Ramos (cell line): ENCODE results near the gene EYS.

Experiments used
- in situ Hi-C: fragments of 300-500 bp; cut with MboI; formaldehyde crosslinking; loops from one replicate; pipeline ENCODE4 v1.14.3; 2022; ENCODE audit warnings: low sequenced_read_pairs; ENCODE audit not compliant: unreplicated experiment

EYS gene

DNA sequence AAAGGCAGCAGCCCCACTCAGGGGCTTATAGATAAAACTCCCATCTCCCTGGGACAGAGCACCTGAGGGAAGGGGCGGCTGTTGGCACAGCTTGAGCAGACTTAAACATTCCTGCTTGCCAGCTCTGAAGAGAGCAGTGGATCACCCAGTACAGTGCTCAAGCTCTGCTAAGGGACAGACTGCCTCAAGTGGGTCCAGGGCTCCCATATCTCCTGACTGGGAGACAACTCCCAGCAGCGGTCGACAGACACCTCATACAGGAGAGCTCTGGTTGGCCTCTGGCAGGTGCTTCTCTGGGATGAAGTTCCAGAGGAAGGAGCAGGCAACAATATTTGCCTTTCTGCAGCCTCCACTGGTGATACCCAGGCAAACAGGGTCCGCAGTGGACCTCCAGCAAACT is 810.1 kb downstream of the EYS start:
- in situ Hi-C loops = no loop called here

DNA sequence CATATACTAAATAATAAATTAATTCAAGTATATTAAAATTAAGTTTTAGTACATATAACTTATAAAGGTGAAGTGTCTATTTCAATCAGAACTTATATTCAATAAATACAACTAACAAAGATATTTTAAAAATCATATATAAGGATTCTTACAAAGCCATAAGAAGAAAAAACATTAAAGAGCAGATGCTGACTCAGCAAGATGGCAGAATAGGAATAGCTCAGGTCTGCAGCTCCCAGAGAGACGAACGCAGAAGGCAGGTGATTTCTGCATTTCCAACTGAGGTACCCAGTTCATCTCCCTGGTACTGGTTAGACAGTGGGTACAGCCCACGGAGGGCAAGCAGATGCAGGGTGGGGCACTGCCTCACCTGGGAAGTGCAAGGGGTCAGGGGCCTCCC is 811.1 kb downstream of the EYS start:
- in situ Hi-C loops = no loop called here

DNA sequence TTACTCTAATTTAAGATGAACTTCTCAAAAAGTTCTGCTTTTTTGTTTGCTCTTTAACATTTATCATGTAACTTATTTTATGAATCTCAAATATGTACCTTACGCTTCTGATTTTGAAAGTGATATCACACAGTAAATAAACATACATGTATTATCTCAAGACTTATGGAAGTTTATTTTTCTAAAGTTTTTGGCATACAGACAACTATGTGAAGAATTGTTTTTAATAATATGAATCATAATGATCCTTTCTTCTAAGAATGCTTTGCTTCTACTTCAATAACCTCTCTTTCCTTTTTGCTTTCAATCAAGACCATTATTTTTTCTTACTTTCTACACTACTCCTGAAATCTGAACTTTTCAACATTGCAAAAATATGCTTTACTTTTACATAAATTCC is 816.4 kb downstream of the EYS start:
- in situ Hi-C loops = no loop called here

- in situ Hi-C loops = no loop called here
Measured at GRCh38 chr6:64889144-64889543, 817.9 kb downstream of the EYS start.

GRCh38 chr6:64874776-64875175 is 832.2 kb downstream of the EYS start:
- in situ Hi-C loops = no loop called here

DNA sequence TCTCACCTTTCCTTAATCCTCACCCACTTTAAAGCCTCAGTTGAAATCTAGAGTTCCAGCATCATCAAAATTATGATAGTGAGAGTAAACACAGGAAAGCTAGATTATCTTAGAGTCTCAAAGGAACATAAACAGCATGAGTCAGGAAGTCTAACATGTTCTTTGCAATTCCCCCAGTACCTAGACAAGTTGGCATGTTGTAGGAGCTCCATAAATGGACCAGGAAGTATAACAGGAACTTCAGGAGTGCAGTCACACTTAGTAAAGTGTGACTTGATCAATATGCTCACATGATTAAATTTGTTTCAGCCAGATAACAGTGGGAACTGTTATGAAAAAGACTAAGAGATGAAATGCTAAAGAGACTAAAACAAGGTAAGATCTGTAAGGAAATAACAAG is 834.4 kb downstream of the EYS start:
- in situ Hi-C loops = no loop called here

GRCh38 chr6:64861039-64861651 is 845.9 kb downstream of the EYS start:
- in situ Hi-C loops = no loop called here

GRCh38 chr6:64860203-64860602 is 846.8 kb downstream of the EYS start:
- in situ Hi-C loops = no loop called here

DNA sequence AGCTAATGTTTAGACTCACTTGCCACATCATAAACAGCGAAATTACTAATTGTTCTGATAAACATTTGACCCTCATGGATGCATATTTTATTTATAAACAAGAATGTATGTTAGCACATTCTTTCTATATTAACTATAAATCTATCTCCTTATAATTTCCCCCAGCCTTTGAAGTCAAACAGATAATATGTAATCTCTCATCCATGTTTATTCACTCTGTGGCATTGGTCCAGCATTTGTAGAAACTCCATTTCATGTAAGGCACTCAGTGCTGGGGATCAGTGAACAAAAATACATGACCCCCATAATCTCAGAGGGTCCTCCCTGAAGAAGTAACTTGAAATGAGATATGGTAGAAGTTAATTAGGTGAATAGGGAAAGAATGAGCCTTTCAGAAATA is 856.9 kb downstream of the EYS start:
- in situ Hi-C loops = no loop called here

DNA sequence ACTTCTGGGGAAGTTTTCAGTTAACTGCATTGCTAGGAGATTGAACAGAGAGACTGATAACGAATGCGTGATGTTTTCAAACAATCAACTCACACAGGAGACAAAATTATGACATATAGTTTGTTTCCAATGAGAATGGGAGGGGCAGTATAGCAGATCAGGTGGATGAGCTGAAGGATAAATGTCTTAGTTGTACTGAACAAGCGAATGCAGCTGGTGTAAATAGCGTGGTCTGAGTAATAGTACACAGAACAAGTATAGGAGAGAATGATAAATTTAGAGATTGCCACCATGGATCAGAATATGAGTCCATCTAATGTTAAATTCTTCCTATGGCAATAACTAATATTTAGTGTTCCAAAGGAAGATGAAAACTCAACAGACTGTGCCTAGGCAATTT is 858.6 kb downstream of the EYS start:
- in situ Hi-C loops = no loop called here

GRCh38 chr6:64847396-64847795 is 859.6 kb downstream of the EYS start:
- in situ Hi-C loops = no loop called here

GRCh38 chr6:64838726-64839125 is 868.3 kb downstream of the EYS start:
- in situ Hi-C loops = no loop called here

DNA sequence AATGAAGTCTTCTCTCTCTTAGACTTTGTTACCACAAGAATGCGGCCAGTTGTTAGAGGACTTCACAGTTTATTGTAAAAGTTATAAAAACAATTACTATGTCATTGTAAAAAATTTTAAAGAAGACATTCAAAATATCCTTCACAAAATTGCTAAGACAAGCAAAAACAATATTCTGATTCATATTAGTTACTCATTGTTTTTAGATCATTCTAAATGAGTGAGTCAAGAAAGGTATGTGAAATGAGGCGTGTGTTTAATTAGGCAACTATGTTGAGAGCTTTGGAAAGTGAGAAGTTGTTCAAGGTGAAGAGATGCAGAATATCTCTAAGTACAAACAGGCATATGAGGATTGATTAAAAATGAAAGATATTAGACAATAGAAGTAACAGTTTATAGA is 875.3 kb downstream of the EYS start:
- in situ Hi-C loops = no loop called here

- in situ Hi-C loops = no loop called here
Measured at GRCh38 chr6:64817525-64817924, 889.5 kb downstream of the EYS start.

DNA sequence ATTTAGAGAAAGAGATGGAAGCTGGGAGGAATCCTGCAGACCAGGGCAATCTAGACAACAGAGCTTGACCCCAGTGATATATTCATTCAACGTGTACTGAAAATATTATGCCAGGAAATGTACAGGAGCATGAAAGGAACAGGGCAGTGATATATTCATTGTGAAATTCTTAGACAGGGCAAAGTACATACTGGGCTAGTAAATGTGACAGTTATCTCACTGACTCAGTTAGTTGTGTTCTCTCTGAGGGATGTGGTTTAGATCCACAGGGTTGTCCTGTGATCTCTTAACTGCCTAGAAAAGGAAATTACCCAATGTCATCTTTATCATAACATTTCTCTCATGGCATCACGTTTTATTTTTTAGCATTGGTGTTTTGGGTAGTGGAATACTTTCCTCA is 891.3 kb downstream of the EYS start:
- in situ Hi-C loops = no loop called here

GRCh38 chr6:64812138-64812537 is 894.9 kb downstream of the EYS start:
- in situ Hi-C loops = no loop called here

- in situ Hi-C loops = no loop called here
Measured at GRCh38 chr6:64811119-64811518, 895.9 kb downstream of the EYS start.

DNA sequence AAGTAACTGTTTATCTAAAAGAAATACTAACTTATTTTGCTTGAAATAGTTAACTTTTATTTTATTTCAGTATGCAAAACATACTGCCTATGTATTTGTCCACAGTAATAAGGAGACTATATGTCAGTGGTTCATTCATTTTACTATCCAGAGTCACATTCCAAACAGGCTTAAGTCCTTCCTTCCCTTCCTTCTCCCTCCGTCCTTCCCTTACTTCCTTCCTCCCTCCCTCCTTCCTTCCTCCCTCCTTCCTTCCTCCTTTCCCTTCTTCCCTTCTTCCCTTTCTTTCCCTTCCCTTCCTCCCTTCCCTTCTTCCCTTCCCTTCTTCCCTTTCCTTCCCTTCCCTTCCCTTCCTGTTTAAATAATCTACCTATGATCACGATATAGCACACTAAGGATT is 899.2 kb downstream of the EYS start:
- in situ Hi-C loops = no loop called here

- in situ Hi-C loops = no loop called here
Measured at GRCh38 chr6:64803470-64804166, 903.4 kb downstream of the EYS start.

GRCh38 chr6:64792534-64792933 is 914.5 kb downstream of the EYS start:
- in situ Hi-C loops = no loop called here

GRCh38 chr6:64789476-64789875 is 917.5 kb downstream of the EYS start:
- in situ Hi-C loops = no loop called here

DNA sequence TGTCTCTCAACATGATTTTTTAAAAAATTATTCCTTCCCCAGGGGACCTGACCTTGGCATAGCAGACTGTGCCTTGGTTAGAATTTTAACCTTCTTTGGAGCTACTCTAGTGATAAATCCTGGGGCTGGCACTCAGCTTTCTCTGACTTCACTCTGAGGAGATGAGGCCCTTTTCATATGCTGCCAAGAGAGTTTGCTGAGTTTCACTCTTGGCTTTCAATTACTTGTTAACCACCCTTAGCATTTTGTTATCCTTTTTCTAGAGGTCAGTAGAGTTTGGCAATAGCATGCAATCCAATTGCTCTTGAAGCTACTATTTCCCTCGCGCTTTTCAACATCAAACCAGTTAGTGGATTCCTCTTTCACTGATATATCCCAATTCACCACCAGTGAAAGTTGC is 920.3 kb downstream of the EYS start:
- in situ Hi-C loops = no loop called here
